Cardiac septum (tissue), 1 donor: ENCODE measurements around the gene NOC2L. TPM values are rescaled to one million over a fixed set of nuclear protein-coding genes. Genes with fewer than 3 reads are reported as not detected.
"Not testable (repeated sequence)": the region's sequence is repeated elsewhere in the genome, so short reads cannot be mapped to it uniquely, and the experiment has no call there.

Experiments used
- DNase-seq: peaks from one replicate; pipeline ENCODE4 v3.0.0-alpha.2; 2020; ENCODE audit warnings: low spot score
- intact Hi-C: fragments of 100-400 bp; cut with DNase I; formaldehyde crosslinking; loops from one replicate; pipeline ENCODE4 v1.14.0; 2022
- total RNA-seq: library from RNA; stranded (reverse); fragmentation: NEBNext Ultra II Directional; extraction: Animal tissue kit (Norgen Biotek cat#: 25700); gene quantifications from one replicate; pipeline ENCODE4 v1.2.1, GENCODE V29; 2021
- donor health status: DM: no; HTN: no; CAD: no.

Gene NOC2L
- total RNA-seq, 1 donor from 2014 or later, result 39.0 TPM

DNA sequence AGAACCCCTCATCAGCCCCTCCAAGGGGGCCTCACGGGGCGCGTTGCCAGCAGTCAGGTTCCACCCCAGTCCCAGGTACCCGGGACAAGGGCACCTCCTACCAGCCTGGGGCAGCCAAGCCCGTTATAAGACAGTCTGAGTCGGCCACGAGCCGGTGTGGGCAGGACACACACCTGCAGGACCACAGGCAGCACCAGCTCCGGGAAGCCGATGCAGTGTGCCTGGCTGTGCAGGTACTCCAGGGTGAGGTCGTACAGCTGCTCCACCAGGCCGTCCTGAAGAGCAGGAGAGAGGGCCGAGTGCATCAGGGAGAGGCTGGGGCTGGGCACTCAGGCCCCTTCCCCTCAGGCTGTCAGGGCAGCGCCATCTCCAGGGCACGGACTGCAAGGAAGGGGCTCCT, 11.1 kb downstream of the NOC2L start:
- no peak for DNase-seq

DNA sequence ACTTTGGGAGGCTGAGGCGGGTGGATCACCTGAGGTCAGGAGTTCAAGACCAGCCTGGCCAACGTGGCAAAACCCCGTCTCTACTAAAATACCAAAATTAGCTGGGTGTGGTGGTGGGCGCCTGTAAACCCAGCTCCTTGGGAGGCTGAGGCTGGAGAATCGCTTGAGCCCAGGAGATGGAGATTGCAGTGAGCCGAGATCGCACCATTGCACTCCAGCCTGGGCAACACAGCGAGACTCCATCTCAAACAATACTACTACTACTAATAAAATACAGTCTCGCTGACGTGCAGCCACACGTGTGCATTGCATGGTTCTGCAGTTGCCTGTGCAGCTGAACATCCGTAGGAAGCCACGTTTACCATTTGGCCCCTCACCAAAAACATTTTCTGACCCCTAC, 12.2 kb downstream of the NOC2L start:
- DNase-seq, intact Hi-C loops: not testable (repeated sequence)

More for the DNA sequence above, 11.1 kb downstream of the NOC2L start:
- intact Hi-C loops, result no loop called here

DNA sequence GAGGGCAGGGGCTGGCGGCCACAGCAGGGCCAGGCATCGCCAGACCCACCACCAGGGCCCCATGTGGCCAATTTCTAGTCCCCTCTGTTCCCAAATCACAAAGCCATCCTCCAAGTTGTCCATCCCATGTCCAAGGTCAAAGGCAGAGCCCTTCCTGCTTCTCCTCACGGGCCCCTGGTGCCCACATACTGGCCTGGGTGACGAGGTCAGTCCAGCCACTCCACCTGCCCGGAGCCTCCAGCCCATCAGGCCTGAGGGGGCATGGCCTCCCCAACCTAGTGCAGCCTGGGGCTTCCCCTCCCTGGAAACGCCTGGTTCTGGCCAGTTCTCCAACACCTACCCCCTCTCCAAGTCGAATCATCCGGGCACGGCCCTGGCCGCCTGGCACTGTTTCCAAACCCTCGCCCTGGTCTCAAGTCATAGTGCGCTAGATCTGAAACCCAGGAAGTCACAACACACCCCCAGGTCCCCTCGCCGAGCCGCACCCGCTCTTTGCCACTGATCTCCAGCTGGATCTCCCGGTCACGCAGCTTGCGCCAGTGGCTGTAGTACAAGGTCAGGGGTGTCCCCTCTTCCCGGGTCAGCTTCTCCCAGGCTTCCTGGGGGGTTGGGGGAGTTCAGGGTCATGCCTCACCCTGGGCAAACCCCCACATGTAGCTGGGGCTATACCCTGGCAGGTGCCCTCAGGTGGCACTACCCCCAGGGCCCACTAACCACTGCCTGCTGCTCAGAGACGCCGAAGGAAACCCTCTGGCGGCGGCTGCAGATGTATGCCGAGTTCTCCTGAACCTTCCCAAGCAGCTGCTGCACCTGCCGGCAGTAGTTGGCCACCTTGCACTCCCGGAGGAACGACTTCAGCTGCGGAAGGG, 13.1 kb downstream of the NOC2L start:
- DNase-seq, result no peak
- intact Hi-C loops, result no loop called here

DNA sequence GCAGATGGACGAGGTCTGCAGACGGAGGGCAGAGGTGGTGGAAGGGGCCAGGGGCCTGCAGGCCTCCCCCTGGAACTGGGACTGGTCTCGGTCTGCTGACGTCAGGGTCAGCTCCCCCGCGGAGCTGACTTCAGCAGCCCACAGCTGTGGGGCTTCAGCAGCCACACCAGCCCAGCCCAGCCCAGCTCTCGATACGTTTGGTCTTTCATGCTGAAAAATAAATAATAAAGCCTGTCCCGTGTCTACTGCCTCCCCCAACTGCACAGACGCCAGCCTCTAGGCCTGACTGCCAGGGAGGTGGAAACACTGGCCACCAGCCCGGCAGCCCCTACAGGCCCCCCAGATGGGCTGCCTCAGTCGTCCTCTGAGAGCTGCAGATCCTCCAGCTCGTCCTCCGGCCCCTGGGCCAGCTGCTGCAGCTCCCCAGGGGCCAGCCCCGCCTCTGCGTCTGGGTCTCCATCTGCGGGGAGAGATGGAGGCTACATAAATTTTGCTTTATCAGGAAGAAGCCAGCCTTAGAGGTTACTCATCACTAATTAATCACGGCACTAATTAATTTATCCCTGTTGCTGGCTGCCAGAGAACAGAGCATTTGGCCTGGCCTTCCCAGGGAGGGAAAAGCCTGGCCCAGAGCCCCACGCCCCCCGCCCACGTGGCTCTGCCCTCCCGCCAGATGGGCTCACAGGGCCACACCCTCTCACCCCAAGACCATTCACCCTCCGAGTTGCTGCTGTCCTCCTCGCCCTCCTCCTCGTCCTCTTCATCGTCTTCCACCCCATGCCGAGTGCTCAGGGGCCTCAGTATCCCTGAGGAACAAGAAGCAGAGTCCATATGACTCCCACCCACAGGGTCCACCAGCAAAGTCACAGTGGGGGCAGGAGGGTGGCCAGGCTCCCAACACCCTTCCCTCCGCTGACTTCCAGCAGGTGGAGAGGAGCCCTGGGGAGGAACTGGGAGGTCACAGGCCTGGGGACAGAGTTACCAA, 14.4 kb downstream of the NOC2L start:
- intact Hi-C loops, result no loop called here

GRCh38 chr1:943545-944340, 15.3 kb downstream of the NOC2L start:
- no peak for DNase-seq
- intact Hi-C loops, result no loop called here

More for the DNA sequence above, 14.4 kb downstream of the NOC2L start:
- no peak for DNase-seq

GRCh38 chr1:942864-943533, 16.1 kb downstream of the NOC2L start:
- DNase-seq, result no peak
- intact Hi-C loops, result no loop called here

GRCh38 chr1:942411-942821, 16.6 kb downstream of the NOC2L start:
- no peak for DNase-seq
- intact Hi-C loops, result no loop called here

DNA sequence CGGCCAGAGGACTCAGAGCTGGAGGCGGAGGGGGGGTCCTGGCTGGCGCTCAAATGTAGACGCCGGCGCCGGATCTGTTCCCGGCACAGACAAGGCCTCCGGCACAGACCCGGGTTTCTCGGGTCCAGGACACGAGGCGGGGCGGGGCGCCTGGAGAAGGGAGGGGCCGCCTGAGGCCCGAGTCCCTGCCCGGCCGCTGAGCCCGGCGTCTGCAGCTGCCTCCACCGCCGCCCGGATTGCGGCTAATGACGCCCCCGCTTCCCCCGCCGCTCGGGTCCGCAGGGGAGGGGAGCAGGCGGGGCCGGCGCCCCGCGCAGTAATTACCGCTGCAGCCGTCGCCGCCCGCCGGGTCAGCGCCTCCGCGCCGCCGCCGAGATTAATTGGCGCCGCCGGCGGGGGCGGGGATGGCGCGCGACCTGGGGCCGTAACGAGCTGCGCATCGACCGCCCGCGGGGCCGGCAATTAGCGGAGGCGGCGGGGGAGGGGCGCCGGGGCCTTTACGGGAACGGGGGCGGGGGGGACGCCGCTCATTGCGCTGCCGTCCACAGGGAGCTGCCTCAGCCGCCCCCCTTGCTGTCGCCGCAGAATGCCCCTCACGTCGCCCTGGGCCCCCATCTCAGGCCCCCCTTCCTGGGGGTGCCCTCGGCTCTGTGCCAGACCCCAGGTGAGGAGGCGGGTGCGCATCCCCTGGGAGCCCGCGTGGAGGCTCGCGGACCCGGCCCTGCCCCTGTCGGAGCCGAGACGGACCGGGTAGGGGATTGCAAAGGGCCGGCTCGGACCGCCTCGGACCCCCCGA, 17.3 kb downstream of the NOC2L start:
- intact Hi-C loops, result loop anchor here (2.0 kb wide), 1 partner anchor 19 kb away; the partner anchor contains the start of gene SAMD11
- DNase-seq, result peak; percentile 86

GRCh38 chr1:941015-941587, 18.0 kb downstream of the NOC2L start:
- no peak for DNase-seq
- intact Hi-C loops, result loop anchor here (2.0 kb wide), 1 partner anchor 18 kb away; the partner anchor contains the start of gene SAMD11

DNA sequence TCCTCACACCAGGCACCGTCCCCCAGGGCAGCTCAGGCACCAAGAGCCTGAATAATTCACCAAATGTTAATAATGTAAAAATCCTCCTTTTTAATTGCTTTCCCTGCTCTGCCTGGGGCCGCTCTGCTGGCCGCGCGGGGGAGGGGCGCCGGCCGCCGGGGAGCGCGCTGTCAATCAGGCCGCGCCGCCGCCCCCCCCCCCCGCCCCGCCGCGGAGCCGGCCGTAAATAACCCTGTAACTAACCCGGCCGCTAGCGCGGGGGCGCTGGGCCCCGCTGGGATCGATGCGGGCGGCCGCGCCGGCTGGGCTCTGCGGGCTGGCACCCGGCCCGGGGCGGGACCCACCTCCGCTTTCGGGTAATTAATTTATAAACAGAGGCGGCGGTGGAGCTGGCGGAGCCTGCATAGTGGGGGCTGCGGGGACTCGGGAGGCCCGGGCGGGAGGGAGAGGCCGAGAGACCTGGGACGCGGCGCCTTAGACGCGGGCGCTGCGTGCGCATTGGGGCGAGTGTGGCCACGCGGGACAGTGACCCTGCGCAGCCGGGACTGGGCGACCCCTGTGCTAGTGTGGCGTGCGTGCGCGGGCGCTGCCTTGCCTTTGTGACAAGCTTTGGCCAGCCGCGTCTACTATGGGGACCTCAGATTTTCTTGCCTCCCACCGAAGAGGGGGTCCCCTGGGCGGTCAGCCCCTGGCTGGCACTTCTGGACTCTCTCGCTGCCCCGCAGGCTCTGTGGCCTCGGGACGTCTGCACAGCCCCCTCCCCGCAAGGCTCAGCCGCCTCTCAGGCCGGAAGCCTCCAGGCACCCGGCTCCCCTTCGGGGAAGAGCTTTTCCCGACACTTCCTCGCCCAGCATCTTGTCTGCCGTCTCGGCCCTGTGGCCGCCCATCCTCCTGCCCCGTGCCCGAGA, 18.7 kb downstream of the NOC2L start:
- no peak for DNase-seq
- intact Hi-C loops, result loop anchor here (2.0 kb wide), 1 partner anchor 18 kb away; the partner anchor contains the start of gene SAMD11

GRCh38 chr1:939511-940106, 19.4 kb downstream of the NOC2L start:
- intact Hi-C loops, result loop anchor here (2.0 kb wide), 2 partner anchors 17 to 35 kb away; partner anchors contain the start of gene SAMD11
- no peak for DNase-seq

- intact Hi-C loops, result loop anchor here (2.0 kb wide), 1 partner anchor 34 kb away; no protein-coding TSS in a partner anchor
- DNase-seq, result no peak
Observed at GRCh38 chr1:938711-939489, 20.2 kb downstream of the NOC2L start.

DNA sequence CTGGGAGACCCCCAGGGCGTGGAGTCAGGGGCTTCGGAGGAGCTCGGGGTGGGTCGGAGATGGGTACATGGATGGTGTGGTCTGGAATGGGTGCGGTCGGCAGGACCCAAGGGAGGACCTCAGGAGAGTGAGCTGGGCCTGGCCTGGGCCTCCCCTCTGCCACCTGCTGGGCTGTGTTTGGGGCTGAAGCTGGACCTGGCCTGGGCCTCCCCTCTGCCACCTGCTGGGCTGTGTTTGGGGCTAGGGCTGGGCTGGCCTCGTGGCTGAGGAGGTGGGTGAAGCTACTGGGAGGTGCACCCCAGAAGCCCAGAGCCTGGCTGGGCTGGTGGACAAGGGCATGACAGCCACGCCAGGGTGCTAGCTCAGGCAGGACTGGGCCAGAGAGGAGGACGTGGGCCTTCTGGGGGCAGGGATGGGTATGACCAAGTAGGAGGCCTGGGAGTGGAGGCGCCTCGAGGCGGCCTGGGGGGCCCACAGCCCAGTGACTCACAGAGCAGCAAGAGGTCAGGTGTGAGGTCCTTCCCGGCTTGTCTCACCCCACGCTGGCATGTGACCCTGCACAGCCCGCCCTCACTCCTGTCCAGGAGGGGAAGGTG, 20.9 kb downstream of the NOC2L start:
- intact Hi-C loops, result loop anchor here (2.0 kb wide), 1 partner anchor 33 kb away; no protein-coding TSS in a partner anchor
- DNase-seq, result no peak

GRCh38 chr1:937521-937920, 21.5 kb downstream of the NOC2L start:
- no peak for DNase-seq
- intact Hi-C loops, result no loop called here
